Neural crest cell (in vitro differentiated cells): ENCODE measurements around the gene ROBO1. TPM values are rescaled to one million over a fixed set of nuclear protein-coding genes. Genes with fewer than 3 reads are reported as not detected.

ENCODE experiments used
- DNase-seq: peaks from one replicate; pipeline ENCODE4 v3.0.0; 2021; ENCODE audit warnings: low read depth, mixed read lengths, low spot score
- H3K27ac Mint-ChIP-seq: one replicate; pipeline ENCODE4 v1.8.0; 2021; ENCODE audit warnings: mild to moderate bottlenecking, mixed read lengths; ENCODE audit not compliant: unreplicated experiment
- H3K27me3 Mint-ChIP-seq: 2 replicates; pipeline ENCODE4 v1.8.0; 2021; ENCODE audit warnings: low read depth, mild to moderate bottlenecking, mixed read lengths
- H3K36me3 Mint-ChIP-seq: 2 replicates; pipeline ENCODE4 v1.8.0; 2021; ENCODE audit warnings: low read depth, mild to moderate bottlenecking, mixed read lengths
- H3K4me1 Mint-ChIP-seq: 2 replicates; pipeline ENCODE4 v1.8.0; 2021; ENCODE audit warnings: mixed read lengths
- H3K4me3 Mint-ChIP-seq: one replicate; pipeline ENCODE4 v1.8.0; 2021; ENCODE audit warnings: mild to moderate bottlenecking, mixed read lengths
- H3K9me3 Mint-ChIP-seq: 2 replicates; pipeline ENCODE4 v1.8.0; 2021; ENCODE audit warnings: mixed read lengths
- CTCF ChIP-seq: fragments of 200-600 bp; sonication (generic); conservative IDR thresholded peaks from 2 replicates; pipeline ENCODE4 v1.5.0; 2021; ENCODE audit warnings: antibody characterized with exemption, mild to moderate bottlenecking
- total RNA-seq: library from RNA; stranded (reverse); gene quantifications from 2 replicates; pipeline ENCODE4 v1.2.1, GENCODE V29; 2021

ROBO1 gene
- total RNA-seq, 1 donor from 2014 or later = 88.7 TPM

GRCh38 chr3:79249701-79250100, 518.1 kb downstream of the ROBO1 start:
- Mint-ChIP-seq H3K36me3 (no peaks in the 10 kb centered on the region), H3K9me3 (no peaks in the 10 kb centered on the region), H3K4me1 (peaks cover 6% of the 10 kb centered on the region), H3K27me3 (no peaks in the 10 kb centered on the region), H3K27ac (no peak overlapping the region), H3K4me3 (no peak overlapping the region)
- no peak for TF ChIP-seq CTCF
- no peak for DNase-seq

DNA sequence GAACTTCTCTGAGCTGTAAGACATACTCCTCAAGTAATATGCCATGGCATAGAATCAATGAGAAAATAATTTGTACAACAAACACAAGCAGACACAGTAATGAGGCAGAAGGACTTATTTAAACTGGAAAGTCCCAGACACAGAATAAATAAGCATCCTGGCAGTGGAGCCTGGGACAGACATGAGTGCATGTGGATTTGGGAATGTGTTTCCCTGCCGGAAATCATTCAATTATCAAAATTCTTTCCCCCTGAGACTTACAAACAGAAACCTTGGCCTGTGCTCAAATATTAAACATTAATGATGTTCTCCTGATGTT, 520.1 kb downstream of the ROBO1 start:
- no peak overlapping the region for H3K4me3 Mint-ChIP-seq
- H3K27ac Mint-ChIP-seq = peak overlapping the region; percentile 52
- peaks cover 6% of the 10 kb centered on the region for H3K4me1 Mint-ChIP-seq
- DNase-seq = no peak
- no peaks in the 10 kb centered on the region for H3K27me3 Mint-ChIP-seq
- peaks cover 2% of the 10 kb centered on the region for H3K9me3 Mint-ChIP-seq
- no peak for TF ChIP-seq CTCF
- no peaks in the 10 kb centered on the region for H3K36me3 Mint-ChIP-seq

DNA sequence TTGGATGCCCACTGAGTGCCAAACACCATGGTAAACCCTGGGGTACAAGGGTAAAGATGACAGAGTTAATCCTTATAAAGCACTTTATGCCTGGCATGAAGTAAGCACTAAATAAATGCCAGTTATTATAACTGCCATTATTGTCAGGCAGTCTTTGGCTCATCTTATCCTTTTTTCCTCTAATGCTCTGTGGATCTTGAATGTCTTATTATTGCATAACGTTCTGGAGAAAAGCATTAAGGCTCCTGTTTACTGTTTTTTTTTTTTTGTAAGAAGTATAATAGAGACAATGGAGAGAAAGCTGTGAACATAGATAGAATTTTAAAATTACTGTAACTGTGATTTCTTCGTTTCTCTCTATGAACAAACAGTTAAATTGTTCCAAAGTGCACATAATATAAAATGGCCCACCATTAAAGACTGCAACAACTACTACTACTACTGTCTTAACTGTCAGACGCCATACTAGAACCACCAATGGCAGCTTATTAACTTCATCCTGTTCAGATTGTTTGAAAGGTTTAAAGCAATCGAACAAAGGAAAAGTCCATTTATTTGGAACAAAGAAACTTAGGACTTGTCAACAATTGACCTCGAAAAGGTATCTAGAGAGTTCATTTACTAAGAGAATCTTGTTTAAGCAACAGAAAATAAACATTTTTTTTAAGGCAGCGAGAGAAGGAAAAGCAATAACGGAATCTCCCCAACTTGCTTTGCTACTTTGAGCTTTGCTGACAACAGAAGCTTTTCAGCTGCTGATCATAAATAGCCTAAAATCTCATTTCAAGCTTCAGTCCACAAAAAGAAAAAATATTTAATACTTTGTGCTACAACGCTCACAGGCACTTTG, 520.7 kb downstream of the ROBO1 start:
- H3K36me3 Mint-ChIP-seq = no peaks in the 10 kb centered on the region
- no peak for TF ChIP-seq CTCF
- peaks cover 2% of the 10 kb centered on the region for H3K9me3 Mint-ChIP-seq
- peaks cover 6% of the 10 kb centered on the region for H3K4me1 Mint-ChIP-seq
- DNase-seq = no peak
- H3K27me3 Mint-ChIP-seq = no peaks in the 10 kb centered on the region
- no peak overlapping the region for H3K4me3 Mint-ChIP-seq
- no peak overlapping the region for H3K27ac Mint-ChIP-seq

DNA sequence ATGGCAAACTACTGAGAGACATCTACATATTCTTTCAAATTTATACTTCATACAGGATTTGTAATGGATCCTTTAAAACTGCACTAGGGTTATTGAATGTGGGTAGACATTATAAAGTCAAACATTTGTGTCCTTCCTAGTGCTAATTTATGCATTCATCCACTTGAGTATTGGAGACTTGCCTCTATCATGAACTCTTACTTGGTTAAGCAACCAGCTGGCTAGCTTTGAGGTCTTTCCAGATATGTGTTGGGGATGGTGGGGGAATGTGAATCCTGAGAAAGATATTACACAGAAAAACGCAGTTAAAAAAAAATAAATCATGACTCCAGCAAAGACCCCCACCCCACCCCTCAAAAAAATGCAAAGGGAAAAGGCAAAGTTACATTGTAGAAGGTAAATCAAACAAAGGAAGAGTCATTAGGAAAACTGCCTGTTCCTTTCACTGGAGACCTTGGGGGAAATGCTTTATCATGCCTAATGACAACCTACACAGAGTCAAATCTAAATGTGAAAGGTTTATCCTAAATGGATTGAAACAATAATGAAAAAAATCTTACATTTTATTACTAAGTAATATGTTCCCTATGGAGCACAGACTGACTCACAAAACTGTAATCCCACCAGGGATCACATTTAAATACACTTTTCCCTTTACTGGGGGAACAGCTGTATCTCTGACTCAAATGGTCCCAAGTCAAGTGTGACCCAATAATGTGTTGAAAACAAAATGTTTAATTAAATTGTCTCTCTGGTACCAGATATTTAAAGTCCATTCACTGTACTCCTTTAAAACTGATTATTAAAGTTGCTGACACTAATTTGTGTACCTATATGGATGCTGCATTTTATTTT, 522.3 kb downstream of the ROBO1 start:
- no peak for DNase-seq
- no peak for TF ChIP-seq CTCF
- no peaks in the 10 kb centered on the region for H3K27me3 Mint-ChIP-seq
- H3K9me3 Mint-ChIP-seq = peaks cover 5% of the 10 kb centered on the region
- peak overlapping the region; percentile 19 for H3K27ac Mint-ChIP-seq
- H3K4me3 Mint-ChIP-seq = no peak overlapping the region
- peaks cover 6% of the 10 kb centered on the region for H3K4me1 Mint-ChIP-seq
- H3K36me3 Mint-ChIP-seq = peaks cover 4% of the 10 kb centered on the region

DNA sequence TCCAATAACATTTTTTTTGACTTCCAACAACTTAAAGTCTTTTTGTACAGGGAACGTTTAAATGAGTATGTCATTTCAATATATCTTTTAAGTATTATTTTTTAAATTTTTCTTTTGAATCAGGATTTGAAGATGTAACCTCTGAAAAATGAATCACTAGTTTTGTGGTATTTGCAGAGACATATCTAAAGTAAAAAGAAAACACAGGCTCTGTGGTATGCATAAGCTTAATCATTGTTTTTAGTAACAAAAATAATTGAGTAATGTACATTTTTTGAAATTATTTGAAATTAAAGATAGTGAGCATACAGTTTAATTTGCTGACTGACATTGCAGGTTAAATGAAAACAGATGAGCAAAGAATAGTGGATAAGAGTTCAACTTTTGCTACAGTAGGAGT, 531.3 kb downstream of the ROBO1 start:
- Mint-ChIP-seq H3K27ac (no peak overlapping the region), H3K9me3 (peaks cover 2% of the 10 kb centered on the region), H3K27me3 (no peaks in the 10 kb centered on the region)

More for the DNA sequence above, 531.3 kb downstream of the ROBO1 start:
- no peak for DNase-seq
- TF ChIP-seq CTCF = no peak
- Mint-ChIP-seq H3K4me3 (no peak overlapping the region), H3K36me3 (no peaks in the 10 kb centered on the region), H3K4me1 (no peaks in the 10 kb centered on the region)
